HG02763 (cell line): ENCODE results near the gene GRID2.
"Not testable (repeated sequence)": the region's sequence is repeated elsewhere in the genome, so short reads cannot be mapped to it uniquely, and the experiment has no call there.

Experiments used
- ATAC-seq: cut with Tn5 transposase; IDR thresholded peaks from one replicate; pipeline ENCODE4 v1.9.1; 2021; ENCODE audit warnings: mild to moderate bottlenecking, moderate library complexity; ENCODE audit not compliant: unreplicated experiment

Gene GRID2

GRCh38 chr4:92433272-92433758 is 129.5 kb downstream of the GRID2 start:
- ATAC-seq: no peak

GRCh38 chr4:92438722-92439121 is 135.0 kb downstream of the GRID2 start:
- ATAC-seq: not testable (repeated sequence)

GRCh38 chr4:92442131-92442530 is 138.4 kb downstream of the GRID2 start:
- ATAC-seq: not testable (repeated sequence)

DNA sequence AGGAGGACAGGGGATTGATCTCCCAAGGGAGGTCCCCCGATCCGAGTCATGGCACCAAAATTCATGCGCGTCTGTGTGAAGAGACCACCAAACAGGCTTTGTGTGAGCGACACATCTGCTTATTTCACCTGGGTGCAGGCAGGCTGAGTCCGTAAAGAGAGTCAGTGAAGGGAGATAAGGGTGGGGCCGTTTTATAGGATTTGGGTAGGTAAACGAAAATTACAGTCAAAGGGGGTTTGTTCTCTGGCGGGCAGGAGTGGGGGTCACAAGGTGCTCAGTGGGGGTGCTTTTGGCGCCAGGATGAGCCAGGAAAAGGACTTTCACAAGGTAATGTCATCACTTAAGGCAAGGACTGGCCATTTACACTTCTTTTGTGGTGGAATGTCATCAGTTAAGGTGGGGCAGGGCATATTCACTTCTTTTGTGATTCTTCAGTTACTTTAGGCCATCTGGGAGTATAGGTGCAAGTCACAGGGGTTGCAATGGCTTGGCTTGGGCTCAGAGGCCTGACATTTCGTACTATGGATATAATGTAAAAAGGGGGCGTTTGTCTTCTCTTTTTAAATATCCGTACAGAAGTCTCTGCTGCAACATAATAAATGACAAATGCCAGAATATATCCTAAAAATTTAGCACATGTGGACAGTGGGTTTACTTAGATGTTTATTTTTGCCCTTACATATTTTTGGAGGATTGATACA is 140.5 kb downstream of the GRID2 start:
- not testable (repeated sequence) for ATAC-seq

DNA sequence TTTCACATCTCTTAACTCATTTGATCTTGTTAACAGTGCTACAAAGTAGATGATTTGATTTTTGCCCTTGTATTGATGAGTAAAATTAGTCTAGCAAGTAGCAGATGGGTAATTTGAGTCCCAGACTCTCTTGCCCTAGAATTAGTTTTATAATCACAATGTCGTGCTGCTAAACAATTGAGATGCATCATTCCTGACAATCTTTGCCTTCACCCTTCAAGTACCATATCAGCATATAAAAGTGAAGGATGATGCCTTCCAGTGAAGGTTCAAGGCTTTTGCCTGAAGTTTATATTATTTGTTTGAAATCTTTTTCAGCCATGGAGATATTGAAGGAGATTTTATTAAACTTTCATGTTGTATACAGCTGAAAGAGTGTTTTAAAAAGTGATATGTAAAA is 141.4 kb downstream of the GRID2 start:
- ATAC-seq: no peak

- ATAC-seq: no peak
Observed at GRCh38 chr4:92447255-92447905, 143.6 kb downstream of the GRID2 start.

DNA sequence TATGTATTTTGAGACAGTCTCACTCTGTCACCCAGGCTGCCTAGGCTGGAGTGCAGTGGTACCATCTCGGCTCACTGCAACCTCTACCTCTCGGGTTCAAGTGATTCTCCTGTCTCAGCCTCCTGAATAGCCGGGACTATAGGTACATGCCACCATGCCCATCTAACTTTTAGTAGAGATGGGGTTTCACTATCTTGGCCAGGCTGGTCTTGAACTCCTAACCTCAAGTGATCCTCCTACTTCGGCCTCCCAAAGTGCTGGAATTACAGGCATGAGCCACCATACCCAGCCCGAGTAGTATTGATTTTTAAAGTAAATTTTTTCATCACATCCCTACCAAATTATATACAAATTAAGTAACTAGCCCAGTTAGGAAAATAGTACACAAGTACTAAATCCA is 144.4 kb downstream of the GRID2 start:
- not testable (repeated sequence) for ATAC-seq

DNA sequence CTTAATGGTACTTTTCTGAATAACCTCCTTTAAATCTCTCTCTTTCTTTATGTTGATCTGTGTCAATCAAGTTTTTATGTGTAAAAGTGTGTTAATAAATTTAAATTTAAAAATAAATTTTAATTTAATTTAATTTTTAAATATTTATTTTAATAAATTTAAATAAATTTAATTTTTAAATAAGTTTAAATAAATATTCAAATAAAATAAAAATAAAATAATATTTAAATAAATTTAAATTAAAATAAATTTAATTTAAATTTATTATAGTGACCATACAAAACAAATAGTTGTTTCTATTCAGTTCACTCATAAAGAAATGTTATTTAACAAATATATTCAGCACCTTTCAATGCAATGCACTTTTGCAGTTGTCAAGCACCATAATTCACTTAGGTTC is 146.9 kb downstream of the GRID2 start:
- no peak for ATAC-seq

DNA sequence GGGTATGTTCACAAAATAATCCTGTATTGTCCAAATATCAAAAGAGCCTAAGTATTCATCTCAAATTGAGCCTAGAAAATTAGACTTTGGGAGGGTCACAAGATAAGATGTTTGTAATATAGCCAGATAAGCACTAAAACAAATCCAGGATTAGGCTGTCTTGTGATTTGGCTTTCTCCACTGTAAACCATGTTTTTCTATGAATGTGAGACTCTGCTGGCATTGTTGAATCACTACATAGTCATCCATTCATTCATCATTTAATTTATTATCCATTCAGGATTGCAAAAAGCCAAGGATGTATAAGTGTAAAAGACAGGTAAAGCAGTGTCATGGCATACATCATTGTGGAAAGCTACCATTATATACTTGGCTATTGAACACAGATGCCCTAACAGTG is 148.0 kb downstream of the GRID2 start:
- ATAC-seq: no peak

DNA sequence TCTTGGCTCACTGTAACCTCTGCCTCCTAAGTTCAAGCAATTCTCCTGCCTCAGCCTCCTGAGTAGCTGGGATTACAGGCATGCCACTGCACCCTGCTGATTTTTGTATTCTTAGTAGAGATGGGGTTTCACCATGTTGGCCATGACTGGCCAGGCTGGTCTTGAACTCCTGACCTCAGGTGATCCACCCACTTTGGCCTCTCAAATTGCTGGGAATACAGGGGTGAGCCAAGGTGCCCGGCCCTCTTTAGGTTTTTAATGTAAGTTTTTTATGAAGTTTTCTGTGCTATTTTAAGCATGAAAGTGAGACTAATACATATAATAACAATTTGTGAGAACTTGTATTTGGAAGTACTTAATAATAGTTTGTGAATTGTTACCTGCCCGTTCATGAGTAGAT is 148.6 kb downstream of the GRID2 start:
- not testable (repeated sequence) for ATAC-seq

DNA sequence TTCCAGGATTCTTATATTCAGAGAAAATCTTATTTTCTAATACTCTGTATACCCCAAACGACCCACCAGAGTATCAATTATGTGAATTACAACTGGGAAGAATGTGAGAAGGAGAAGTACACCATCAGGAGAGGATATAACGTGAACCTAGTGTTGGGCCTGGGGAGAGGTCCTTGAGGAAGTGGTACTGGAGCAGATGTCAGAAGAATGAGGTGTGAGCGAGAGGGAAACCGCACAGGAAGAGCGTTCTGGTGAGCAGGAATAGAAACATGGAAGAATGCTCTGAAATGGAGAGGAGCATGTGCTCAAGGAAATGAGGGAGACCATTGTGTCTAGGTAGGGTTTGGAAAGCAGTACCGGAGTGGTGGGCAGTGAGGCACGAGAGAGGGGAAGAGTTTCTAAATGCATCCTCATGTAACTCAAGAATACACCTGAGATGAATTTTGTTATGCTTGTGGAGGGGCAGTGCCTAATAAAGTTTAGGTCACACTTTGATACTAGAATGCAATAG is 151.6 kb downstream of the GRID2 start:
- ATAC-seq: no peak

DNA sequence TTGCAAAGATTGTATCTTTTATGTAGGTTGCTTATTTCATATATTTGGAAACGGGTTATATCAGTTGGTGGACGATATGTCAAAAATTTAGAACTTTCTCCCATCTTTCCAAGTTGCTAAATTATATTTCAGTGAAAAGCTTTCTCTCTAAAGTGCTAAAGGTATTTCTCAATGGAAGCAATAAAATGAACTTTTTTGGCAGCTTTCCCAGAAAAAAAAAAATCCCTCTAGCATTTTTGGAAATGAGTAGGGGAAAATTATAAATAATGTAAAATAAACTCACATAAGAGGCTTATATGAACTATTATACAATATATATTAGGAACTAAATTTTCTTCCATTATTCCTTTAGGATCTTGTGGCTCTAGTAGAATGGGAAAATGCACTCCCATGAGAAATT is 152.2 kb downstream of the GRID2 start:
- no peak for ATAC-seq

DNA sequence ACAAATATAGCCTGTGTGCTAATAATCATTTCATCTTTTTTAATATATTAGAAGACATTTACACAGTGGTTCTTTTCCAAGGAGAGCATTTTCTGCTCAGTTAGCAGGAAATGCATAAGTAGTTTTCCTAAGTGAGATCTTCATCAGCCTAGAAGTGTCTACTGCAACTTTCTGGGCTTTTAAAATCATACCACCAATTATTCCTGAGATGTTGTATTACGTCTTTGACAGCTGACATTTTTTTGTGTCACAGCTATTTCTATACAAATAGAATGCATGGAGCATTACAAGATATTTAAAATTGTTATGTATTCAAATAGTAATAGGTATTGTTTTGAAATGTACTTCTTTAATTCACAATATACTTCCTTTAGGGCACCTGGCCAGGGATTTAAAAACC is 158.0 kb downstream of the GRID2 start:
- no peak for ATAC-seq

DNA sequence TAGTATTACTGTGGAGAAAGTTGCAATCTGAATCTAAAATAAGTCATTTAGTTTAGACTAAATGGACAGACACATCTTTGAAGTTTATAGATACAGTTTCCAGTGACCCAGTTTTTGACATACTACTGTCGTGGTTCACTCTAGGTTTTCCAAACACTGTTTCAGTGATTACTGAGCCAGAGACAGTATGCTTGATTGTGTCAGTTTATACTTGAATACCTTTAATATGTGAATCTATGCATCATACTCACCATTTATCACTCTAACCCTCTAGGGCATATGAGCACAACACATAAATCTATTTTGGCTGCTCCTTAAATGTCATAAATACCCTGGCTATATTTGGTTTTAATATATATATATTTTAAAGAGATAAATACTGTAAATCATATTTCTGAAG is 173.5 kb downstream of the GRID2 start:
- no peak for ATAC-seq

GRCh38 chr4:92483341-92483740 is 179.6 kb downstream of the GRID2 start:
- ATAC-seq: no peak

DNA sequence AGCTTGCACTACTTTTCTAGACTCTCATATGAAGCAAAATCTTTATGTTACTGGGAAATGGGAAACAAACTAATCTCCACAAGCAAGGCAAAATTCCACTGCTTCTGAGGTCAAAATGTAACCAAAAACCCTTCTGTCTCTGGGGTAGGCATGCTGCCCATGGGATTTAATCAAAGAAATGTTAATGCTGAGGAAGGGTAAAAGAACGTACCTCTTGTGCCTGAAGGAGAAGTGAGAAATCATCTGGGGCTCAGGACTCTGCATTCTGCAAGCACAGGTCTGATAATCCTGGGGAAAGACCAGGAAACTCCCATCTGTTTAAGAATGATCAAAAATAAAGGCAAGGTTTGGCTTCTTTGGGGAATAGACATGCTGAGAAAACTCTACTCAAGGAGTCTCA is 184.7 kb downstream of the GRID2 start:
- ATAC-seq: no peak

- no peak for ATAC-seq
Observed at GRCh38 chr4:92497141-92497540, 193.4 kb downstream of the GRID2 start.

GRCh38 chr4:92501456-92501855 is 197.7 kb downstream of the GRID2 start:
- ATAC-seq: no peak

GRCh38 chr4:92506933-92507332 is 203.2 kb downstream of the GRID2 start:
- no peak for ATAC-seq

DNA sequence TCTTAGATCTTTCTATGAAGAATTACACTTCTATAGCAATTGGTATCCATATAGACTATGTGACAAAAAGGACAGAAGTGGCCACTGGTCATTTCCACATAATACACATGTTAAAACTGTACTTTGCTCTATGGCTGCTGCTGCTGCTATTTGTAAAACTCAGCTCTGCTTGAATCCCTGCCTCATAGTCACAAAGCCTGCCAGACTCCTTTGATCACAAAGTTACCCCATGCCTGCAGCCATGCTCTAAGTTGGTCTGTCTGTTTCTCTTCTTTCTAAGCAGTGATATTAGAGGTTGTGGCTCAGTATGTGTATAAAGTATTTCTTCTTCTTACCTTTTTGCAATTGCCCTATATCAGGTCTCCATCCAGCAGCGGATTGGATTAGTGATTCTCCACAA is 210.9 kb downstream of the GRID2 start:
- ATAC-seq: no peak

DNA sequence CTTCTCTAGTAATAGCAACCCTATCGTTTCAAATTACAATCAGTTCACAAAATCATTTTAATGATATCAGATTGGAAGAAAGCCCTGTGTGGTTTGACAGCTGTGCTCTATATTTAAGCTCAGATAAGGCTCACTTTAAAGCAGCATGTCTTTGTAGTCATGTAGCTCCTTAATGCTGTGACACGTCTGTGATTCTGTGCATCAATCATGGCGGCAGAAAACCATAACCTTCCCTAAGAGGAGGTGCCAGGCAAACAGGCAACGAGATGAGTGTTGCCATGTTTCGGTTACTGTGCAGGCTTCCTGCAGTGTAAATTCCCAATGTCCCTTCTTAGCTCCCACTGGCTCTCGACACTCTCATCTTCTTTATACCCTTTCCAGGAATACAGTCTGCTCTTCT is 212.7 kb downstream of the GRID2 start:
- ATAC-seq: no peak

DNA sequence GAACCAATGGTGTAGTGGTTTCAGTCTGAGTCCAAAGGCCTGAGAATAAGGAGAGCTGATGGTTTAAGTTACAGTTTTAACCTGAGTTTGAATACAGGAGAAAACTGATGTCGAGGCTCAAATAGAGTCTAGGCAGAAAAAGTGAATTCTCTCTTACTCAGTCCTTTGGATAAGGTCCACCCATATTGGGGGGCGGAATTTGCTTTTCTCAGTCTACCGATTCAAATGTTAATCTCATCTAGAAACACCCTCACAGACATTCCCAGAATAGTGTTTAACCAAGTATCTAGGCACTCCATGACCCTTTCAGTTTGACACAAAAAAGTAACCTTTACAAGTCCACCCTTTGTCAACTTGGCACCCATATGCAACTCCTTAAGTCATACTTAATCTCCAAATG is 216.0 kb downstream of the GRID2 start:
- no peak for ATAC-seq
